IMR-90 (cell line): ENCODE data around the gene TMEM37. TPM values are rescaled to one million over a fixed set of nuclear protein-coding genes. Genes with fewer than 3 reads are reported as not detected.

ENCODE experiments used
- ATAC-seq: fragments of 200-7000 bp; cut with Tn5 transposase; 2 replicates; pipeline ENCODE4 v1.9.1; 2020; ENCODE audit warnings: low read depth, mild to moderate bottlenecking, moderate library complexity
- BruUV-seq: library from RNA; stranded (reverse); fragments of 400-500 nt; replicated peaks from 2 replicates; lab custom pipeline; 2021; lab: Mats Ljungman, UMichigan
- CTCF ChIA-PET: fragments of 300-600 bp; formaldehyde crosslinking; extraction: SDS; loops from one replicate; lab custom pipeline; 2021; ENCODE audit warnings: antibody characterized with exemption; lab: Yijun Ruan, JAX
- POLR2A ChIA-PET: fragments of 300-600 bp; sonication (Branson Sonifier 250); formaldehyde crosslinking; loops from one replicate; lab custom pipeline; 2022; ENCODE audit warnings: antibody characterized with exemption; ENCODE audit not compliant: unreplicated experiment; lab: Charles Lee
- DNase-seq: peaks from one replicate; pipeline ENCODE4 v3.0.0; 2013
- H2AFZ ChIP-seq: replicated peaks from 2 replicates; pipeline ENCODE3; 2013; ENCODE audit warnings: low read length, mild to moderate bottlenecking; ENCODE audit not compliant: poor library complexity
- H2AK5ac ChIP-seq: 2 replicates; pipeline ENCODE4 v1.6.1; 2013; ENCODE audit warnings: low read depth, low read length, inconsistent platforms
- H2AK9ac ChIP-seq: replicated peaks from 2 replicates; pipeline ENCODE3; 2013; ENCODE audit warnings: mild to moderate bottlenecking, low read depth, low read length, moderate library complexity; ENCODE audit not compliant: poor library complexity
- H2BK120ac ChIP-seq: 2 replicates; pipeline ENCODE4 v1.6.1; 2013; ENCODE audit warnings: low read depth, low read length, inconsistent platforms
- H2BK15ac ChIP-seq: 3 replicates; pipeline ENCODE4 v1.6.1; 2013; ENCODE audit warnings: low read depth, low read length, inconsistent platforms
- H2BK20ac ChIP-seq: 2 replicates; pipeline ENCODE4 v1.6.1; 2013; ENCODE audit warnings: low read depth, mild to moderate bottlenecking, inconsistent platforms, low read length, moderate library complexity
- H2BK5ac ChIP-seq: 2 replicates; pipeline ENCODE4 v1.6.1; 2013; ENCODE audit warnings: mild to moderate bottlenecking, low read depth, low read length, inconsistent platforms; ENCODE audit not compliant: poor library complexity, severe bottlenecking
- H3K14ac ChIP-seq: replicated peaks from 2 replicates; pipeline ENCODE4 v1.6.1; 2013; ENCODE audit warnings: low read depth, low read length, inconsistent platforms
- H3K18ac ChIP-seq: 2 replicates; pipeline ENCODE4 v1.6.1; 2013; ENCODE audit warnings: low read depth, low read length, control low read depth
- H3K23ac ChIP-seq: 2 replicates; pipeline ENCODE4 v1.6.1; 2013; ENCODE audit warnings: low read depth, low read length, inconsistent platforms
- H3K27ac ChIP-seq: 2 replicates; pipeline ENCODE4 v1.5.1; 2013; ENCODE audit warnings: mild to moderate bottlenecking, control low read depth, low read length; ENCODE audit not compliant: insufficient read depth
- H3K27me3 ChIP-seq: 2 replicates; pipeline ENCODE4 v1.6.1; 2013; ENCODE audit warnings: low read length; ENCODE audit not compliant: control insufficient read depth, insufficient read depth
- H3K36me3 ChIP-seq: 2 replicates; pipeline ENCODE4 v1.6.1; 2013; ENCODE audit warnings: low read length, mixed read lengths; ENCODE audit not compliant: control insufficient read depth, insufficient read depth
- H3K4ac ChIP-seq: 2 replicates; pipeline ENCODE4 v1.6.1; 2013; ENCODE audit warnings: low read depth, low read length, inconsistent platforms
- H3K4me1 ChIP-seq: 2 replicates; pipeline ENCODE4 v1.6.1; 2013; ENCODE audit warnings: low read length, mixed read lengths; ENCODE audit not compliant: control insufficient read depth, insufficient read depth
- H3K4me2 ChIP-seq: 2 replicates; pipeline ENCODE4 v1.6.1; 2013; ENCODE audit warnings: low read depth, mild to moderate bottlenecking, control low read depth, low read length, moderate library complexity
- H3K4me3 ChIP-seq: 2 replicates; pipeline ENCODE4 v1.5.1; 2013; ENCODE audit warnings: low read depth, mild to moderate bottlenecking, control low read depth, low read length, moderate library complexity; ENCODE audit not compliant: insufficient read depth
- H3K56ac ChIP-seq: 2 replicates; pipeline ENCODE4 v1.6.1; 2013; ENCODE audit warnings: low read length, inconsistent platforms; ENCODE audit not compliant: insufficient read depth; ENCODE audit errors: extremely low read depth
- H3K79me1 ChIP-seq, 2 experiments: 2 replicates each; pipeline ENCODE4 v1.6.1; 2013; ENCODE audit warnings: low read length in 2 of 2, inconsistent platforms in 1 of 2, low read depth in 1 of 2
- H3K9ac ChIP-seq: 2 replicates; pipeline ENCODE4 v1.6.1; 2013; ENCODE audit warnings: low read depth, low read length, control low read depth
- H3K9me1 ChIP-seq: 2 replicates; pipeline ENCODE4 v1.6.1; 2013; ENCODE audit warnings: low read length, inconsistent platforms; ENCODE audit not compliant: insufficient read depth
- H3K9me3 ChIP-seq: 2 replicates; pipeline ENCODE4 v1.6.1; 2013; ENCODE audit warnings: low read length; ENCODE audit not compliant: control insufficient read depth, insufficient read depth
- H4K20me1 ChIP-seq: 2 replicates; pipeline ENCODE4 v1.6.1; 2013; ENCODE audit warnings: low read length, inconsistent platforms; ENCODE audit not compliant: insufficient read depth
- H4K5ac ChIP-seq: 2 replicates; pipeline ENCODE4 v1.6.1; 2013; ENCODE audit warnings: mild to moderate bottlenecking, low read depth, low read length, control low read depth
- H4K8ac ChIP-seq, 2 experiments: 2 replicates each; pipeline ENCODE4 v1.6.1; 2013; ENCODE audit warnings: low read depth in 2 of 2, low read length in 2 of 2, control low read depth in 1 of 2, inconsistent platforms in 1 of 2
- H4K91ac ChIP-seq: 2 replicates; pipeline ENCODE4 v1.6.1; 2013; ENCODE audit warnings: low read depth, low read length, inconsistent platforms; ENCODE audit not compliant: insufficient read depth
- BHLHE40 ChIP-seq: fragments of 150-350 bp; IDR thresholded peaks from 2 replicates; pipeline ENCODE4 v1.6.1; 2016; ENCODE audit warnings: mild to moderate bottlenecking, low read depth, low read length
- ELK1 ChIP-seq: fragments of 150-350 bp; IDR thresholded peaks from 2 replicates; pipeline ENCODE4 v1.6.1; 2016; ENCODE audit warnings: low read depth, mild to moderate bottlenecking, low read length, moderate library complexity, borderline replicate concordance
- FOS ChIP-seq: fragments of 150-350 bp; IDR thresholded peaks from 2 replicates; pipeline ENCODE4 v1.6.1; 2016; ENCODE audit warnings: low read depth, low read length
- WGBS, 2 experiments: methylation state at CpG; one replicate each; pipeline versions ENCODE4 v1.1.5 to v1.1.7; 2013; ENCODE audit warnings: missing lambda C conversion rate in 2 of 2; ENCODE audit not compliant: insufficient read length in 1 of 2; ENCODE audit errors: extremely low coverage in 2 of 2; 5-methylcytosine and 5-hydroxymethylcytosine counted together
- dilution Hi-C: fragments of 300-500 bp; cut with HindIII; formaldehyde crosslinking; loops from one replicate; pipeline ENCODE4 v1.14.3; 2018; ENCODE audit warnings: low sequenced_read_pairs; ENCODE audit not compliant: unreplicated experiment
- in situ Hi-C: fragments of 300-500 bp; cut with MboI; formaldehyde crosslinking; loops from 3 replicates; pipeline ENCODE4 v1.14.3; 2019; ENCODE audit warnings: low sequenced_read_pairs, inconsistent platforms, mixed read lengths
- intact Hi-C: fragments of 100-400 bp; cut with micrococcal nuclease; formaldehyde crosslinking; loops from 2 replicates; pipeline ENCODE4 v1.10.0; 2022
- polyA plus RNA-seq, 3 experiments: library from polyadenylated mRNA; depleted of rRNA; stranded (reverse); fragments of >200 nt; gene quantifications; 2 replicates each; pipeline ENCODE4 v1.2.3, GENCODE V29; 2012; ENCODE audit warnings: low replicate concordance in 1 of 3
- total RNA-seq: library from RNA; depleted of rRNA; stranded (reverse); fragments of >200 nt; gene quantifications from 2 replicates; pipeline ENCODE4 v1.2.3, GENCODE V29; 2012; rRNA removed

The TMEM37 gene
- total and polyA plus RNA-seq, 2 of the 4 experiments (the other 2 are of a cell fraction), result under 0.01 to 0.39 TPM

GRCh38 chr2:119487434-119488244 lies 56.0 kb downstream of the TMEM37 start:
- H2BK120ac ChIP-seq, result no peak overlapping the region
- H4K5ac ChIP-seq, result no peak overlapping the region
- H3K4me1 ChIP-seq, result peaks cover 4% of the 10 kb centered on the region
- no peak overlapping the region for H2BK20ac ChIP-seq
- TF ChIP-seq FOS, result no peak
- no peak for TF ChIP-seq BHLHE40
- TF ChIP-seq ELK1, result no peak
- dilution Hi-C loops (no loop called here), intact Hi-C loops (no loop called here), in situ Hi-C loops (no loop called here)
- H3K23ac ChIP-seq, result no peak overlapping the region
- no peak overlapping the region for H3K14ac ChIP-seq
- H3K27ac ChIP-seq, result no peak overlapping the region
- no peaks in the 10 kb centered on the region for H4K20me1 ChIP-seq
- H2AFZ ChIP-seq, result no peak overlapping the region
- H3K18ac ChIP-seq, result no peak overlapping the region
- H2BK5ac ChIP-seq, result no peak overlapping the region
- H3K9me1 ChIP-seq, result no peaks in the 10 kb centered on the region; the same call in 1 of the 2 replicates
- DNase-seq (no peak), ATAC-seq (no peak)
- H3K79me1 ChIP-seq, result no peaks in the 10 kb centered on the region
- WGBS, 2 experiments, result 0% methylated on average over 1 of the region's 9 CpGs; no CpG with 5 or more reads in 1 of the 2 experiments
- H4K8ac ChIP-seq, result no peak overlapping the region
- no peak overlapping the region for H3K9ac ChIP-seq
- H2AK9ac ChIP-seq, result no peak overlapping the region
- no peaks in the 10 kb centered on the region for H3K9me3 ChIP-seq
- H2BK15ac ChIP-seq, result no peak overlapping the region
- H2AK5ac ChIP-seq, result no peak overlapping the region
- no peak overlapping the region for H3K56ac ChIP-seq
- H3K27me3 ChIP-seq, result peaks cover 20% of the 10 kb centered on the region
- ChIA-PET CTCF (interaction anchor here (0.8 kb wide), 1 partner anchor 11 kb away, joined by 3 read pairs; no protein-coding TSS in a partner anchor), POLR2A (no interaction called here)
- H3K36me3 ChIP-seq, result no peaks in the 10 kb centered on the region
- H3K4ac ChIP-seq, result no peak overlapping the region
- BruUV-seq, result no TSS peak
- H3K4me2 ChIP-seq, result no peak overlapping the region
- no peak overlapping the region for H3K4me3 ChIP-seq
- no peak overlapping the region for H4K91ac ChIP-seq

Other genes starting within 250 kb of the TMEM37 start
- gene STEAP3, start 208.0 kb upstream of the TMEM37 start, total RNA-seq, result 18.9 and 19.4 TPM in 2 replicates
- 43.9 and 46.6 TPM in 2 replicates for gene STEAP3, start 208.0 kb upstream of the TMEM37 start, polyA plus RNA-seq (2012; rRNA removed)
- 9.7 and 10.6 TPM in 2 replicates for gene C2orf76, start 65.0 kb upstream of the TMEM37 start, total RNA-seq
- gene C2orf76, start 65.0 kb upstream of the TMEM37 start, polyA plus RNA-seq (2012; rRNA removed), result 8.9 and 12.6 TPM in 2 replicates
- gene DBI, start 64.9 kb upstream of the TMEM37 start, total RNA-seq, result 42.5 and 69.7 TPM in 2 replicates
- gene DBI, start 64.9 kb upstream of the TMEM37 start, polyA plus RNA-seq (2012; rRNA removed), result 243 and 278 TPM in 2 replicates
- gene SCTR, start 92.6 kb downstream of the TMEM37 start, total RNA-seq, result not detected in 2 replicates
- gene SCTR, start 92.6 kb downstream of the TMEM37 start, polyA plus RNA-seq (2012; rRNA removed), result not detected in 2 replicates
- not detected in 2 replicates for gene CFAP221, start 112.6 kb downstream of the TMEM37 start, total RNA-seq
- not detected in 2 replicates for gene CFAP221, start 112.6 kb downstream of the TMEM37 start, polyA plus RNA-seq (2012; rRNA removed)
- gene TMEM177, start 247.3 kb downstream of the TMEM37 start, total RNA-seq, result 6.8 and 7.8 TPM in 2 replicates
- gene TMEM177, start 247.3 kb downstream of the TMEM37 start, polyA plus RNA-seq (2012; rRNA removed), result 8.2 and 8.7 TPM in 2 replicates